Aorta (tissue), 5 donors: ENCODE data around the gene SPG11. TPM values are rescaled to one million over a fixed set of nuclear protein-coding genes. Genes with fewer than 3 reads are reported as not detected.
"Not testable (repeated sequence)": the region's sequence is repeated elsewhere in the genome, so short reads cannot be mapped to it uniquely, and the experiment has no call there.

ENCODE experiments used
- ATAC-seq: fragments of 200-7000 bp; cut with Tn5 transposase; one replicate; pipeline ENCODE4 v1.9.1; 2022; ENCODE audit warnings: moderate library complexity; ENCODE audit not compliant: low FRiP score
- DNase-seq, 2 donors: peaks; one replicate each; pipeline ENCODE4 v3.0.0-alpha.2; 2020
- H3K27ac ChIP-seq, 2 donors: one replicate each; pipeline ENCODE4 v1.5.1; 2013; ENCODE audit warnings: low read length in 2 of 2, mild to moderate bottlenecking in 2 of 2, moderate library complexity in 2 of 2, control low read depth in 1 of 2, inconsistent platforms in 1 of 2, low read depth in 1 of 2
- H3K27me3 ChIP-seq, 2 donors: one replicate each; pipeline ENCODE4 v1.6.1; 2013; ENCODE audit warnings: control low read depth in 1 of 2, low read length in 1 of 2, mild to moderate bottlenecking in 1 of 2, moderate library complexity in 1 of 2; ENCODE audit not compliant: insufficient read depth in 2 of 2, control insufficient read depth in 1 of 2
- H3K36me3 ChIP-seq, 2 donors: one replicate each; pipeline ENCODE4 v1.6.1; 2013; ENCODE audit warnings: control low read depth in 1 of 2, low read length in 1 of 2, mild to moderate bottlenecking in 1 of 2; ENCODE audit not compliant: insufficient read depth in 2 of 2, control insufficient read depth in 1 of 2
- H3K4me1 ChIP-seq, 2 donors: one replicate each; pipeline ENCODE4 v1.6.1; 2013; ENCODE audit warnings: low read length in 2 of 2, control low read depth in 1 of 2, mild to moderate bottlenecking in 1 of 2, moderate library complexity in 1 of 2; ENCODE audit not compliant: insufficient read depth in 2 of 2, control insufficient read depth in 1 of 2
- H3K4me3 ChIP-seq, 2 donors: one replicate each; pipeline ENCODE4 v1.5.1; 2013; ENCODE audit warnings: low read length in 2 of 2, control low read depth in 1 of 2, mild to moderate bottlenecking in 1 of 2
- H3K9me3 ChIP-seq: one replicate; pipeline ENCODE4 v1.6.1; 2013; ENCODE audit warnings: mild to moderate bottlenecking, low read length; ENCODE audit not compliant: control insufficient read depth
- WGBS, 2 donors: extraction: QIAGEN DNeasy Blood & Tissue Kit; methylation state at CpG; one replicate each; pipeline ENCODE4 v1.1.7; 2013; 5-methylcytosine and 5-hydroxymethylcytosine counted together
- intact Hi-C, 2 donors: fragments of 100-400 bp; cut with DNase I; formaldehyde crosslinking; loops; one replicate each; pipeline versions ENCODE4 v1.14.2 to v1.15.0; 2022
- polyA plus RNA-seq, 2 donors: library from polyadenylated mRNA; stranded (reverse); fragments of 200-250 nt; gene quantifications; one replicate each; pipeline ENCODE4 v1.2.3, GENCODE V29; 2013
- total RNA-seq, 2 donors: library from RNA; stranded (reverse); fragmentation: NEBNext Ultra II Directional; extraction: Animal tissue kit (Norgen Biotek cat#: 25700); gene quantifications; one replicate each; pipeline ENCODE4 v1.2.1, GENCODE V29; 2021
- donor health status: healthy with polysubstance abuse.
- donor health status: Bipolar disorder and iron deficiency.
- donor health status: DM: no; HTN: no; CAD: no.
- donor health status: DM: no; HTN: no; CAD: no.
- donor health status: DM: yes; HTN: yes; CAD: no.

The SPG11 gene
- total and polyA plus RNA-seq, 4 donors: 8.3 to 96.3 (median 43.5) TPM

- H3K4me3 ChIP-seq: peak overlapping the region; percentile 69 to 77
- DNase-seq: no peak
- peaks cover 2 to 11% of the 10 kb centered on the region in 2 donors for H3K4me1 ChIP-seq
- H3K36me3 ChIP-seq: no peaks in the 10 kb centered on the region
- no peak for ATAC-seq
- peak overlapping the region; percentile 89 to 91 for H3K27ac ChIP-seq
- no peaks in the 10 kb centered on the region for H3K9me3 ChIP-seq
- intact Hi-C loops: loop anchor here (2.0 to 5.0 kb wide), 3 partner anchors 111 to 249 kb away; partner anchors contain the start of genes CTDSPL2 (in 1 of the 2) and GOLM2 (in 1 of the 2)
- 11 to 12% methylated on average over 13 of the region's 13 CpGs for WGBS, 2 donors
- H3K27me3 ChIP-seq: no peaks in the 10 kb centered on the region
Observed at GRCh38 chr15:44537735-44538240, 125.7 kb downstream of the SPG11 start.

GRCh38 chr15:44536962-44537734, 126.3 kb downstream of the SPG11 start, which contains the start of gene EIF3J:
TSS of gene EIF3J (plus strand) at chr15:44537147. CDS start at chr15:44537195, 48 bp downstream.
- Histone ChIP-seq H3K4me3 (peak within 1 kb of the TSS; percentile 76 to 77), H3K36me3 (no peaks in the 10 kb centered on the region), H3K27me3 (no peaks in the 10 kb centered on the region), H3K4me1 (peaks cover 2 to 11% of the 10 kb centered on the region in 2 donors), H3K9me3 (no peaks in the 10 kb centered on the region), H3K27ac (peak within 1 kb of the TSS; percentile 91 to 93)
- intact Hi-C loops: loop anchor here (2.0 to 5.0 kb wide), 3 partner anchors 110 to 248 kb away; partner anchors contain the start of genes CTDSPL2 (in 1 of the 2) and GOLM2 (in 1 of the 2)
- 0% methylated on average over 86 to 97 of the region's 97 CpGs for WGBS, 2 donors
- peak; percentile 98 for DNase-seq
- ATAC-seq: peak; percentile 98

GRCh38 chr15:44536302-44536961, 127.0 kb downstream of the SPG11 start:
- Histone ChIP-seq H3K9me3 (no peaks in the 10 kb centered on the region), H3K27me3 (no peaks in the 10 kb centered on the region), H3K27ac (peak overlapping the region; percentile 65 to 93), H3K4me1 (peaks cover 2 to 9% of the 10 kb centered on the region in 2 donors), H3K36me3 (no peaks in the 10 kb centered on the region), H3K4me3 (peak overlapping the region; percentile 61 to 76)
- WGBS, 2 donors: 0 to 1% methylated on average over 35 to 46 of the region's 47 CpGs
- peak; percentile 92 to 94 for DNase-seq
- intact Hi-C loops: loop anchor here (2.0 to 5.0 kb wide), 3 partner anchors 110 to 248 kb away; partner anchors contain the start of genes CTDSPL2 (in 1 of the 2) and GOLM2 (in 1 of the 2)
- peak; percentile 93 for ATAC-seq

GRCh38 chr15:44535523-44536301, 127.8 kb downstream of the SPG11 start:
- peak overlapping the region; percentile 61 to 76 for H3K4me3 ChIP-seq
- intact Hi-C loops: loop anchor here (2.0 to 5.0 kb wide), 3 partner anchors 109 to 247 kb away; partner anchors contain the start of genes CTDSPL2 (in 1 of the 2) and GOLM2 (in 1 of the 2)
- H3K9me3 ChIP-seq: no peaks in the 10 kb centered on the region
- H3K27me3 ChIP-seq: no peaks in the 10 kb centered on the region
- H3K27ac ChIP-seq: peak overlapping the region; percentile 65 to 93
- DNase-seq (no peak), ATAC-seq (no peak)
- 57 to 58% methylated on average over 36 of the region's 36 CpGs for WGBS, 2 donors
- H3K4me1 ChIP-seq: peaks cover 2 to 4% of the 10 kb centered on the region in 2 donors
- H3K36me3 ChIP-seq: no peaks in the 10 kb centered on the region

- DNase-seq: no peak
- H3K27ac ChIP-seq: no peak overlapping the region
- ATAC-seq: no peak
- 93 to 94% methylated on average over 8 of the region's 8 CpGs for WGBS, 2 donors
- intact Hi-C loops: loop anchor here in 1 of 2 donors (5.0 kb wide), 1 partner anchor 192 kb away; no protein-coding TSS in a partner anchor
- H3K9me3 ChIP-seq: no peaks in the 10 kb centered on the region
- no peak overlapping the region for H3K4me3 ChIP-seq
- H3K27me3 ChIP-seq: no peaks in the 10 kb centered on the region
- no peaks in the 10 kb centered on the region for H3K36me3 ChIP-seq
- H3K4me1 ChIP-seq: peaks cover 0 to 4% of the 10 kb centered on the region in 2 donors
Observed at GRCh38 chr15:44535092-44535491, 128.4 kb downstream of the SPG11 start.

- 93 to 95% methylated on average over 3 of the region's 3 CpGs for WGBS, 2 donors
- Histone ChIP-seq H3K4me1 (peaks cover 0 to 4% of the 10 kb centered on the region in 2 donors), H3K36me3 (no peaks in the 10 kb centered on the region), H3K27me3 (no peaks in the 10 kb centered on the region), H3K4me3 (no peak overlapping the region), H3K27ac (no peak overlapping the region), H3K9me3 (no peaks in the 10 kb centered on the region)
- ATAC-seq (no peak), DNase-seq (no peak)
- intact Hi-C loops: no loop called here
Observed at GRCh38 chr15:44532689-44533088, 130.8 kb downstream of the SPG11 start.

GRCh38 chr15:44532275-44532674, 131.2 kb downstream of the SPG11 start:
- H3K36me3 ChIP-seq, ATAC-seq, H3K27me3 ChIP-seq, H3K9me3 ChIP-seq, H3K27ac ChIP-seq, DNase-seq, intact Hi-C loops, H3K4me3 ChIP-seq, H3K4me1 ChIP-seq: not testable (repeated sequence)
- WGBS, 2 donors: 93 to 97% methylated on average over 5 of the region's 5 CpGs

GRCh38 chr15:44530653-44531052, 132.8 kb downstream of the SPG11 start:
- H3K4me3 ChIP-seq: no peak overlapping the region
- H3K9me3 ChIP-seq: no peaks in the 10 kb centered on the region
- H3K4me1 ChIP-seq: peaks cover 0 to 4% of the 10 kb centered on the region in 2 donors
- no peak overlapping the region for H3K27ac ChIP-seq
- no peaks in the 10 kb centered on the region for H3K27me3 ChIP-seq
- WGBS, 2 donors: 94 to 96% methylated on average over 3 of the region's 3 CpGs
- ATAC-seq: no peak
- no peak for DNase-seq
- intact Hi-C loops: no loop called here
- H3K36me3 ChIP-seq: no peaks in the 10 kb centered on the region
